K562 (cell line): Measurements from ENCODE around the gene TOR1AIP1. TPM values are rescaled to one million over a fixed set of nuclear protein-coding genes. Genes with fewer than 3 reads are reported as not detected.

Experiments used
- CC2D1A ChIP-seq: fragments of 450-650 bp; IDR thresholded peaks from 2 replicates; pipeline ENCODE4 v1.6.1; 2017; ENCODE audit warnings: mild to moderate bottlenecking
- CEBPZ ChIP-seq: fragments of 150-350 bp; IDR thresholded peaks from 2 replicates; pipeline ENCODE4 v1.6.1; 2014; ENCODE audit warnings: low read depth, mild to moderate bottlenecking, low read length, borderline replicate concordance
- ETS1 ChIP-seq: conservative IDR thresholded peaks from 2 replicates; pipeline ENCODE4 v1.6.1; 2011; ENCODE audit warnings: low read depth, mild to moderate bottlenecking, low read length; ENCODE audit not compliant: control insufficient read depth
- KHSRP ChIP-seq: fragments of 450-650 bp; IDR thresholded peaks from 2 replicates; pipeline ENCODE4 v1.6.1; 2017
- LCOR ChIP-seq: sonication (generic); formaldehyde crosslinking; IDR thresholded peaks from 2 replicates; pipeline ENCODE4 v1.8.0; 2022; ENCODE audit warnings: mild to moderate bottlenecking, missing genetic modification reagents
- PBX2 ChIP-seq, 2 experiments: IDR thresholded peaks in 1 of 2; conservative IDR thresholded peaks in 1 of 2; 2 replicates each; pipeline ENCODE4 v1.6.1; 2016; ENCODE audit warnings: low read depth in 2 of 2, mild to moderate bottlenecking in 1 of 2, missing compliant biosample characterization in 1 of 2, missing genetic modification characterization in 1 of 2, moderate library complexity in 1 of 2
- ZNF280A ChIP-seq: fragments of 450-650 bp; IDR thresholded peaks from 2 replicates; pipeline ENCODE4 v1.6.1; 2018; ENCODE audit warnings: mild to moderate bottlenecking, low read depth; ENCODE audit not compliant: partially characterized antibody
- polyA plus RNA-seq, 8 experiments: library from polyadenylated mRNA; depleted of rRNA in 4 of 8; stranded (reverse) in 5 of 8; unstranded in 3 of 8; fragments of >200 nt; fragmentation: Nextera tagmentation in 2 of 8; fragmentation: Illumina TruSeq in 1 of 8; extraction: Ambion mirVana in 2 of 8; extraction: Trizol in 1 of 8; gene quantifications; 2 replicates each; pipeline versions ENCODE4 v1.2.1 to v1.2.3, GENCODE V29; 2011 to 2014; ENCODE audit warnings: inconsistent platforms in 1 of 8, missing spikeins in 1 of 8
- total RNA-seq, 7 experiments: library from RNA; depleted of rRNA in 6 of 7; stranded (reverse); fragments of >200 nt in 6 of 7; fragmentation: Illumina TruSeq in 2 of 7; extraction: Trizol in 2 of 7; gene quantifications; 2 replicates each; pipeline versions ENCODE4 v1.2.1 to v1.2.3, GENCODE V29; 2011 to 2021; ENCODE audit warnings: low replicate concordance in 1 of 7

Gene TOR1AIP1
- total and polyA plus RNA-seq, 9 of the 15 experiments (the other 6 are each of a cell fraction or from before 2014, with no cell fraction given) = 18.1 to 46.9 (median 35.5) TPM

- TF ChIP-seq CEBPZ = no peak
- no peak for TF ChIP-seq ZNF280A
- TF ChIP-seq LCOR (CRISPR knock-in tag) = no peak
- no peak for TF ChIP-seq CC2D1A
- no peak for TF ChIP-seq PBX2 (CRISPR knock-in tag; IDR thresholded peaks at IDR 0.05; ENCODE audit: low read depth)
- TF ChIP-seq PBX2 (tag; conservative IDR thresholded peaks at IDR 0.05; ENCODE audit: low read depth) = no peak
- TF ChIP-seq KHSRP = no peak
- TF ChIP-seq ETS1 = peak; percentile 86
These were observed 72.6 kb downstream of the TOR1AIP1 start, which contains the start of gene CEP350 (continued) for GRCh38 chr1:179954493-179955286.
